WTC11 (cell line): ENCODE data around the gene PIAS2. TPM values are rescaled to one million over a fixed set of nuclear protein-coding genes. Genes with fewer than 3 reads are reported as not detected.

Experiments used
- ATAC-seq: fragments of 200-7000 bp; cut with Tn5 transposase; 2 replicates; pipeline ENCODE4 v1.10.0; 2021; ENCODE audit warnings: mild to moderate bottlenecking, moderate library complexity
- CTCF ChIA-PET: fragments of 300-600 bp; sonication (Branson Sonifier 250); formaldehyde crosslinking; loops from one replicate; lab custom pipeline; 2021; ENCODE audit warnings: antibody characterized with exemption; lab: Charles Lee
- POLR2A ChIA-PET: fragments of 350-600 bp; sonication (Branson Sonifier 250); formaldehyde crosslinking; loops from one replicate; lab custom pipeline; 2021; ENCODE audit warnings: antibody characterized with exemption; lab: Charles Lee
- DNase-seq: peaks from one replicate; pipeline ENCODE4 v3.0.0; 2021; ENCODE audit warnings: low spot score
- H3K27ac Mint-ChIP-seq: 2 replicates; pipeline ENCODE4 v1.8.0; 2021; ENCODE audit warnings: mixed read lengths
- H3K27me3 Mint-ChIP-seq: 2 replicates; pipeline ENCODE4 v1.8.0; 2021; ENCODE audit warnings: low read depth, mild to moderate bottlenecking, moderate library complexity, mixed read lengths
- H3K36me3 Mint-ChIP-seq: 2 replicates; pipeline ENCODE4 v1.8.0; 2021; ENCODE audit warnings: mixed read lengths
- H3K4me1 Mint-ChIP-seq: 2 replicates; pipeline ENCODE4 v1.8.0; 2022; ENCODE audit warnings: mixed read lengths
- H3K4me3 Mint-ChIP-seq: 2 replicates; pipeline ENCODE4 v1.8.0; 2021; ENCODE audit warnings: mild to moderate bottlenecking, moderate library complexity, mixed read lengths
- H3K9me3 Mint-ChIP-seq: 2 replicates; pipeline ENCODE4 v1.8.0; 2021; ENCODE audit warnings: mixed read lengths
- CTCF ChIP-seq: fragments of 200-600 bp; IDR thresholded peaks from 2 replicates; pipeline ENCODE4 v1.8.0; 2022; ENCODE audit warnings: antibody characterized with exemption
- E2F5 ChIP-seq: sonication (generic); formaldehyde crosslinking; IDR thresholded peaks from 2 replicates; pipeline ENCODE4 v1.8.1; 2022; ENCODE audit warnings: mild to moderate bottlenecking, moderate library complexity, missing genetic modification reagents
- EMX1 ChIP-seq: fragments of 250-450 bp; sonication (Bioruptor Pico); IDR thresholded peaks from 2 replicates; pipeline ENCODE4 v1.8.0; 2021; ENCODE audit warnings: mild to moderate bottlenecking
- FOXP1 ChIP-seq: sonication (generic); formaldehyde crosslinking; IDR thresholded peaks from 2 replicates; pipeline ENCODE4 v1.8.0; 2022; ENCODE audit warnings: missing genetic modification reagents, mild to moderate bottlenecking, moderate library complexity, borderline replicate concordance
- GABPB1 ChIP-seq: sonication (generic); formaldehyde crosslinking; IDR thresholded peaks from 2 replicates; pipeline ENCODE4 v1.8.1; 2023; ENCODE audit warnings: mild to moderate bottlenecking, missing genetic modification reagents
- GRHL2 ChIP-seq: fragments of 250-450 bp; sonication (Bioruptor Pico); IDR thresholded peaks from 2 replicates; pipeline ENCODE4 v1.8.0; 2022; ENCODE audit warnings: mild to moderate bottlenecking, moderate library complexity; ENCODE audit not compliant: insufficient replicate concordance, severe bottlenecking
- JUN ChIP-seq: sonication (generic); formaldehyde crosslinking; IDR thresholded peaks from 2 replicates; pipeline ENCODE4 v1.8.0; 2023; ENCODE audit warnings: mild to moderate bottlenecking, missing genetic modification reagents
- MXD4 ChIP-seq: fragments of 250-450 bp; sonication (Bioruptor Pico); IDR thresholded peaks from 2 replicates; pipeline ENCODE4 v1.8.0; 2021; ENCODE audit warnings: mild to moderate bottlenecking, moderate library complexity, borderline replicate concordance
- NFE2L1 ChIP-seq: sonication (generic); formaldehyde crosslinking; IDR thresholded peaks from 2 replicates; pipeline ENCODE4 v1.8.1; 2023; ENCODE audit warnings: missing genetic modification reagents
- NFYB ChIP-seq: sonication (generic); formaldehyde crosslinking; conservative IDR thresholded peaks from 2 replicates; pipeline ENCODE4 v1.8.0; 2022; ENCODE audit warnings: low read depth, missing genetic modification reagents
- NR2C2 ChIP-seq: sonication (generic); formaldehyde crosslinking; IDR thresholded peaks from 2 replicates; pipeline ENCODE4 v1.8.0; 2022; ENCODE audit warnings: mild to moderate bottlenecking, missing genetic modification reagents
- SMAD4 ChIP-seq: sonication (generic); formaldehyde crosslinking; IDR thresholded peaks from 2 replicates; pipeline ENCODE4 v1.8.0; 2022; ENCODE audit warnings: mild to moderate bottlenecking, missing genetic modification reagents
- USF2 ChIP-seq: sonication (generic); formaldehyde crosslinking; IDR thresholded peaks from 2 replicates; pipeline ENCODE4 v1.8.1; 2023; ENCODE audit warnings: mild to moderate bottlenecking, missing genetic modification reagents, moderate library complexity
- ZNF423 ChIP-seq: fragments of 250-450 bp; sonication (Bioruptor Pico); IDR thresholded peaks from 2 replicates; pipeline ENCODE4 v2.1.2; 2022; ENCODE audit warnings: mild to moderate bottlenecking, moderate library complexity
- ZNF671 ChIP-seq: fragments of 250-450 bp; sonication (Bioruptor Pico); IDR thresholded peaks from 2 replicates; pipeline ENCODE4 v1.8.0; 2021; ENCODE audit warnings: mild to moderate bottlenecking
- total RNA-seq: library from RNA; stranded (reverse); gene quantifications from 3 replicates; pipeline ENCODE4 v1.2.3, GENCODE V29; 2021
- TF ChIP-seq, protein P1 (sequence below): sonication (generic); formaldehyde crosslinking; IDR thresholded peaks from 2 replicates; pipeline ENCODE4 v1.8.0; 2022; ENCODE audit warnings: missing genetic modification reagents
- TF ChIP-seq, protein P2 (sequence below): fragments of 250-450 bp; sonication (Bioruptor Pico); IDR thresholded peaks from 2 replicates; pipeline ENCODE4 v1.9.0; 2021; ENCODE audit warnings: moderate library complexity, mild to moderate bottlenecking, inconsistent platforms, borderline replicate concordance
- TF ChIP-seq, protein P3 (sequence below): sonication (generic); formaldehyde crosslinking; IDR thresholded peaks from 2 replicates; pipeline ENCODE4 v1.8.1; 2022; ENCODE audit warnings: mild to moderate bottlenecking, missing genetic modification reagents, moderate library complexity, borderline replicate concordance
- TF ChIP-seq, protein P4 (sequence below): sonication (generic); formaldehyde crosslinking; IDR thresholded peaks from 2 replicates; pipeline ENCODE4 v1.8.0; 2023; ENCODE audit warnings: missing genetic modification reagents, mild to moderate bottlenecking, borderline replicate concordance

PIAS2 gene
- total RNA-seq, 1 experiment from 2014 or later, result 50.7 TPM

DNA sequence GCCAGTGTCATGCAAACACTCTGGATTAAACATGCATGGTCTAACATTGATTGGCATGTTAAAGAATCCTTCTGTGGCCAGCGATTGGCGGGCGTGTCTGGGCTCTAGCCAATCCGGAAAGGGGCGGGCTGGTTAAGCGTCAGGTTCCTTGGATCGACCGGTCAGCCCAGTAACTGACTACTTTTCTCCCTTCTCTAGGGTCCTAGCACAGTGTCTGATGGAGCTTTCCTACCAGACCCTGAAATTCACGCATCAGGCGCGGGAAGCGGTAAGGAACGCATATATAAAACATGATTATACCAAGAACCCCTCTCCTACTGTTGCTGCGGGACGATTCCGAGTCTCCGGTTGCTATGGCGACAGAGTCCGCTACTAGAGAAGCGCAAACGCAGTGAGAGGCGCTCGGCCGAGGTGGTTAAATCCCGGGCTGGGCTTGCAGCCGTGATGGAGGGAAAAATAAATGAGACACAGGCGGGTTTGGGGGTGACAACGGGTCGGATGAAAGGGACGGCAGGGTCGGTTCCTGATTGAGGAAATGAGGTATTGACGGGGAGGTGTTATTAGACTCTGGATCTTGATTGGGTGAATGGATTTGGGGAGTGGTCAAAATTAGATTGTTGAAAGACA, 29.5 kb upstream of the PIAS2 start (continued):
- TF ChIP-seq, protein P1, sequence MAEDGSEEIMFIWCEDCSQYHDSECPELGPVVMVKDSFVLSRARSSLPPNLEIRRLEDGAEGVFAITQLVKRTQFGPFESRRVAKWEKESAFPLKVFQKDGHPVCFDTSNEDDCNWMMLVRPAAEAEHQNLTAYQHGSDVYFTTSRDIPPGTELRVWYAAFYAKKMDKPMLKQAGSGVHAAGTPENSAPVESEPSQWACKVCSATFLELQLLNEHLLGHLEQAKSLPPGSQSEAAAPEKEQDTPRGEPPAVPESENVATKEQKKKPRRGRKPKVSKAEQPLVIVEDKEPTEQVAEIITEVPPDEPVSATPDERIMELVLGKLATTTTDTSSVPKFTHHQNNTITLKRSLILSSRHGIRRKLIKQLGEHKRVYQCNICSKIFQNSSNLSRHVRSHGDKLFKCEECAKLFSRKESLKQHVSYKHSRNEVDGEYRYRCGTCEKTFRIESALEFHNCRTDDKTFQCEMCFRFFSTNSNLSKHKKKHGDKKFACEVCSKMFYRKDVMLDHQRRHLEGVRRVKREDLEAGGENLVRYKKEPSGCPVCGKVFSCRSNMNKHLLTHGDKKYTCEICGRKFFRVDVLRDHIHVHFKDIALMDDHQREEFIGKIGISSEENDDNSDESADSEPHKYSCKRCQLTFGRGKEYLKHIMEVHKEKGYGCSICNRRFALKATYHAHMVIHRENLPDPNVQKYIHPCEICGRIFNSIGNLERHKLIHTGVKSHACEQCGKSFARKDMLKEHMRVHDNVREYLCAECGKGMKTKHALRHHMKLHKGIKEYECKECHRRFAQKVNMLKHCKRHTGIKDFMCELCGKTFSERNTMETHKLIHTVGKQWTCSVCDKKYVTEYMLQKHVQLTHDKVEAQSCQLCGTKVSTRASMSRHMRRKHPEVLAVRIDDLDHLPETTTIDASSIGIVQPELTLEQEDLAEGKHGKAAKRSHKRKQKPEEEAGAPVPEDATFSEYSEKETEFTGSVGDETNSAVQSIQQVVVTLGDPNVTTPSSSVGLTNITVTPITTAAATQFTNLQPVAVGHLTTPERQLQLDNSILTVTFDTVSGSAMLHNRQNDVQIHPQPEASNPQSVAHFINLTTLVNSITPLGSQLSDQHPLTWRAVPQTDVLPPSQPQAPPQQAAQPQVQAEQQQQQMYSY (CRISPR knock-in tag), result no peak
- TF ChIP-seq NFYB (CRISPR knock-in tag) (peak; percentile 91), E2F5 (CRISPR knock-in tag) (no peak), CTCF (no peak), SMAD4 (CRISPR knock-in tag) (no peak)
- TF ChIP-seq, protein P2, sequence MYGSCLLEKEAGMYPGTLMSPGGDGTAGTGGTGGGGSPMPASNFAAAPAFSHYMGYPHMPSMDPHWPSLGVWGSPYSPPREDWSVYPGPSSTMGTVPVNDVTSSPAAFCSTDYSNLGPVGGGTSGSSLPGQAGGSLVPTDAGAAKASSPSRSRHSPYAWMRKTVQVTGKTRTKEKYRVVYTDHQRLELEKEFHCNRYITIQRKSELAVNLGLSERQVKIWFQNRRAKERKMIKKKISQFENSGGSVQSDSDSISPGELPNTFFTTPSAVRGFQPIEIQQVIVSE (CRISPR knock-in tag), result no peak
- TF ChIP-seq, protein P3, sequence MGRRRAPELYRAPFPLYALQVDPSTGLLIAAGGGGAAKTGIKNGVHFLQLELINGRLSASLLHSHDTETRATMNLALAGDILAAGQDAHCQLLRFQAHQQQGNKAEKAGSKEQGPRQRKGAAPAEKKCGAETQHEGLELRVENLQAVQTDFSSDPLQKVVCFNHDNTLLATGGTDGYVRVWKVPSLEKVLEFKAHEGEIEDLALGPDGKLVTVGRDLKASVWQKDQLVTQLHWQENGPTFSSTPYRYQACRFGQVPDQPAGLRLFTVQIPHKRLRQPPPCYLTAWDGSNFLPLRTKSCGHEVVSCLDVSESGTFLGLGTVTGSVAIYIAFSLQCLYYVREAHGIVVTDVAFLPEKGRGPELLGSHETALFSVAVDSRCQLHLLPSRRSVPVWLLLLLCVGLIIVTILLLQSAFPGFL (CRISPR knock-in tag), result no peak

GRCh38 chr18:46942646-46943045, 25.3 kb upstream of the PIAS2 start:
- peaks cover 13% of the 10 kb centered on the region for H3K4me1 Mint-ChIP-seq
- H3K27me3 Mint-ChIP-seq, result no peaks in the 10 kb centered on the region
- POLR2A ChIA-PET, result no interaction called here
- DNase-seq (no peak), ATAC-seq (no peak)
- H3K36me3 Mint-ChIP-seq, result no peaks in the 10 kb centered on the region
- CTCF ChIA-PET, result interaction anchor here (1.3 kb wide), 1 partner anchor 8 kb away, joined by 3 read pairs; no protein-coding TSS in a partner anchor
- no peaks in the 10 kb centered on the region for H3K9me3 Mint-ChIP-seq
- H3K4me3 Mint-ChIP-seq, result no peak overlapping the region
- H3K27ac Mint-ChIP-seq, result no peak overlapping the region
- TF ChIP-seq, protein P4, sequence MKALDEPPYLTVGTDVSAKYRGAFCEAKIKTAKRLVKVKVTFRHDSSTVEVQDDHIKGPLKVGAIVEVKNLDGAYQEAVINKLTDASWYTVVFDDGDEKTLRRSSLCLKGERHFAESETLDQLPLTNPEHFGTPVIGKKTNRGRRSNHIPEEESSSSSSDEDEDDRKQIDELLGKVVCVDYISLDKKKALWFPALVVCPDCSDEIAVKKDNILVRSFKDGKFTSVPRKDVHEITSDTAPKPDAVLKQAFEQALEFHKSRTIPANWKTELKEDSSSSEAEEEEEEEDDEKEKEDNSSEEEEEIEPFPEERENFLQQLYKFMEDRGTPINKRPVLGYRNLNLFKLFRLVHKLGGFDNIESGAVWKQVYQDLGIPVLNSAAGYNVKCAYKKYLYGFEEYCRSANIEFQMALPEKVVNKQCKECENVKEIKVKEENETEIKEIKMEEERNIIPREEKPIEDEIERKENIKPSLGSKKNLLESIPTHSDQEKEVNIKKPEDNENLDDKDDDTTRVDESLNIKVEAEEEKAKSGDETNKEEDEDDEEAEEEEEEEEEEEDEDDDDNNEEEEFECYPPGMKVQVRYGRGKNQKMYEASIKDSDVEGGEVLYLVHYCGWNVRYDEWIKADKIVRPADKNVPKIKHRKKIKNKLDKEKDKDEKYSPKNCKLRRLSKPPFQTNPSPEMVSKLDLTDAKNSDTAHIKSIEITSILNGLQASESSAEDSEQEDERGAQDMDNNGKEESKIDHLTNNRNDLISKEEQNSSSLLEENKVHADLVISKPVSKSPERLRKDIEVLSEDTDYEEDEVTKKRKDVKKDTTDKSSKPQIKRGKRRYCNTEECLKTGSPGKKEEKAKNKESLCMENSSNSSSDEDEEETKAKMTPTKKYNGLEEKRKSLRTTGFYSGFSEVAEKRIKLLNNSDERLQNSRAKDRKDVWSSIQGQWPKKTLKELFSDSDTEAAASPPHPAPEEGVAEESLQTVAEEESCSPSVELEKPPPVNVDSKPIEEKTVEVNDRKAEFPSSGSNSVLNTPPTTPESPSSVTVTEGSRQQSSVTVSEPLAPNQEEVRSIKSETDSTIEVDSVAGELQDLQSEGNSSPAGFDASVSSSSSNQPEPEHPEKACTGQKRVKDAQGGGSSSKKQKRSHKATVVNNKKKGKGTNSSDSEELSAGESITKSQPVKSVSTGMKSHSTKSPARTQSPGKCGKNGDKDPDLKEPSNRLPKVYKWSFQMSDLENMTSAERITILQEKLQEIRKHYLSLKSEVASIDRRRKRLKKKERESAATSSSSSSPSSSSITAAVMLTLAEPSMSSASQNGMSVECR (CRISPR knock-in tag), result no peak
- TF ChIP-seq MXD4 (no peak), ZNF423 (no peak), JUN (CRISPR knock-in tag) (no peak), ZNF671 (CRISPR knock-in tag) (no peak), NR2C2 (CRISPR knock-in tag) (no peak), SMAD4 (CRISPR knock-in tag) (no peak), FOXP1 (CRISPR knock-in tag) (no peak), EMX1 (CRISPR knock-in tag) (no peak), USF2 (CRISPR knock-in tag) (no peak), GABPB1 (CRISPR knock-in tag) (no peak), GRHL2 (no peak), NFE2L1 (no peak)
